MM.1S (cell line): ENCODE measurements around the gene TCL1A.

Source experiments
- DNase-seq: peaks from one replicate; pipeline ENCODE4 v3.0.0-alpha.2; 2015
- H2AFZ ChIP-seq: fragments of 300-600 bp; sonication (generic); 2 replicates; pipeline ENCODE4 v1.6.0; 2016; ENCODE audit warnings: antibody characterized with exemption, low read length
- H3F3A ChIP-seq: fragments of 300-600 bp; sonication (generic); 2 replicates; pipeline ENCODE4 v1.6.1; 2016; ENCODE audit warnings: mild to moderate bottlenecking, antibody characterized with exemption, low read length, moderate library complexity, mixed read lengths; ENCODE audit not compliant: insufficient read depth
- H3K27ac ChIP-seq: fragments of 300-600 bp; sonication (generic); 2 replicates; pipeline ENCODE4 v1.5.1; 2016; ENCODE audit warnings: mild to moderate bottlenecking, low read length
- H3K27me3 ChIP-seq: fragments of 300-600 bp; sonication (generic); replicated peaks from 2 replicates; pipeline ENCODE4 v1.6.0; 2016; ENCODE audit warnings: low read length; ENCODE audit not compliant: insufficient read depth
- H3K36me3 ChIP-seq: fragments of 300-600 bp; sonication (generic); replicated peaks from 2 replicates; pipeline ENCODE4 v1.6.1; 2016; ENCODE audit warnings: mild to moderate bottlenecking, low read length, mixed read lengths; ENCODE audit not compliant: insufficient read depth
- H3K4me1 ChIP-seq: fragments of 300-600 bp; sonication (generic); 2 replicates; pipeline ENCODE4 v1.6.1; 2016; ENCODE audit warnings: low read length, mixed read lengths
- H3K4me2 ChIP-seq: fragments of 300-600 bp; sonication (generic); 2 replicates; pipeline ENCODE4 v1.6.0; 2016; ENCODE audit warnings: low read depth, low read length
- H3K4me3 ChIP-seq: fragments of 300-600 bp; sonication (generic); 2 replicates; pipeline ENCODE4 v1.5.1; 2016; ENCODE audit warnings: low read length, mixed read lengths
- H3K79me2 ChIP-seq: fragments of 300-600 bp; sonication (generic); 2 replicates; pipeline ENCODE4 v1.6.1; 2016; ENCODE audit warnings: mixed run types, low read length, mixed read lengths
- H3K9ac ChIP-seq: fragments of 300-600 bp; sonication (generic); 2 replicates; pipeline ENCODE4 v1.6.1; 2016; ENCODE audit warnings: low read length, mixed read lengths
- H3K9me2 ChIP-seq: fragments of 300-600 bp; sonication (generic); replicated peaks from 2 replicates; pipeline ENCODE4 v1.6.1; 2016; ENCODE audit warnings: mild to moderate bottlenecking, low read length, mixed read lengths; ENCODE audit not compliant: insufficient read depth
- H3K9me3 ChIP-seq: fragments of 300-600 bp; sonication (generic); replicated peaks from 2 replicates; pipeline ENCODE4 v1.6.1; 2016; ENCODE audit warnings: mild to moderate bottlenecking, low read length, mixed read lengths; ENCODE audit not compliant: insufficient read depth
- H4K20me1 ChIP-seq: fragments of 300-600 bp; sonication (generic); 2 replicates; pipeline ENCODE4 v1.6.1; 2016; ENCODE audit warnings: mild to moderate bottlenecking, low read length, moderate library complexity, mixed read lengths; ENCODE audit not compliant: insufficient read depth
- CTCF ChIP-seq: fragments of 300-600 bp; sonication (generic); IDR thresholded peaks from 2 replicates; pipeline ENCODE4 v1.5.1; 2016; ENCODE audit warnings: antibody characterized with exemption, low read length, mixed read lengths
- EZH2 ChIP-seq: fragments of 300-600 bp; sonication (generic); optimal IDR thresholded peaks from 2 replicates; pipeline ENCODE3; 2017; ENCODE audit warnings: low read depth, mild to moderate bottlenecking, antibody characterized with exemption, low read length, mixed read lengths
- EZH2phosphoT487 ChIP-seq: fragments of 300-600 bp; sonication (generic); IDR thresholded peaks from 2 replicates; pipeline ENCODE4 v1.6.1; 2018; ENCODE audit warnings: antibody characterized with exemption, low read length

Gene TCL1A

GRCh38 chr14:95756127-95756526 is 42.2 kb upstream of the TCL1A start:
- no peak for TF ChIP-seq CTCF
- no peak for TF ChIP-seq EZH2phosphoT487
- TF ChIP-seq EZH2, result no peak

GRCh38 chr14:95741781-95742180 is 27.9 kb upstream of the TCL1A start:
- DNase-seq, result no peak
- TF ChIP-seq EZH2phosphoT487, result no peak
- no peak for TF ChIP-seq EZH2
- TF ChIP-seq CTCF, result no peak
- Histone ChIP-seq H3K27ac (no peak overlapping the region), H2AFZ (no peak overlapping the region), H4K20me1 (no peaks in the 10 kb centered on the region), H3K36me3 (no peaks in the 10 kb centered on the region), H3K9me3 (no peaks in the 10 kb centered on the region), H3K9ac (no peak overlapping the region), H3F3A (no peaks in the 10 kb centered on the region), H3K27me3 (no peaks in the 10 kb centered on the region), H3K79me2 (no peaks in the 10 kb centered on the region), H3K4me1 (no peaks in the 10 kb centered on the region), H3K4me2 (no peak overlapping the region), H3K4me3 (no peak overlapping the region), H3K9me2 (no peaks in the 10 kb centered on the region)

More at GRCh38 chr14:95756127-95756526, 42.2 kb upstream of the TCL1A start:
- no peak for DNase-seq
- Histone ChIP-seq H2AFZ (no peak overlapping the region), H3K4me1 (no peaks in the 10 kb centered on the region), H3K4me2 (no peak overlapping the region), H3K9ac (no peak overlapping the region), H3K9me2 (no peaks in the 10 kb centered on the region), H3K79me2 (no peaks in the 10 kb centered on the region), H3F3A (no peaks in the 10 kb centered on the region), H3K9me3 (no peaks in the 10 kb centered on the region), H3K4me3 (no peak overlapping the region), H3K27me3 (no peaks in the 10 kb centered on the region), H3K27ac (no peak overlapping the region), H3K36me3 (no peaks in the 10 kb centered on the region), H4K20me1 (no peaks in the 10 kb centered on the region)

GRCh38 chr14:95741038-95741490 is 27.1 kb upstream of the TCL1A start:
- no peak overlapping the region for H3K9ac ChIP-seq
- no peaks in the 10 kb centered on the region for H4K20me1 ChIP-seq
- H3K79me2 ChIP-seq, result no peaks in the 10 kb centered on the region
- no peak overlapping the region for H3K27ac ChIP-seq
- H3K4me3 ChIP-seq, result no peak overlapping the region
- no peak overlapping the region for H2AFZ ChIP-seq
- no peak for DNase-seq
- H3K36me3 ChIP-seq, result no peaks in the 10 kb centered on the region
- no peak overlapping the region for H3K4me2 ChIP-seq
- no peaks in the 10 kb centered on the region for H3K9me3 ChIP-seq
- no peaks in the 10 kb centered on the region for H3F3A ChIP-seq
- TF ChIP-seq EZH2phosphoT487, result no peak
- TF ChIP-seq CTCF, result no peak
- TF ChIP-seq EZH2, result no peak
- no peaks in the 10 kb centered on the region for H3K9me2 ChIP-seq
- H3K27me3 ChIP-seq, result no peaks in the 10 kb centered on the region
- no peaks in the 10 kb centered on the region for H3K4me1 ChIP-seq
